ENCODE measurements around the gene RPS18. TPM values are rescaled to one million over a fixed set of nuclear protein-coding genes. Genes with fewer than 3 reads are reported as not detected.

Gene RPS18
- total and polyA plus RNA-seq, 2 of the 13 experiments (the other 11 are each of a cell fraction or from before 2014, with no cell fraction given) = 3,896 to 5,806 TPM

DNA sequence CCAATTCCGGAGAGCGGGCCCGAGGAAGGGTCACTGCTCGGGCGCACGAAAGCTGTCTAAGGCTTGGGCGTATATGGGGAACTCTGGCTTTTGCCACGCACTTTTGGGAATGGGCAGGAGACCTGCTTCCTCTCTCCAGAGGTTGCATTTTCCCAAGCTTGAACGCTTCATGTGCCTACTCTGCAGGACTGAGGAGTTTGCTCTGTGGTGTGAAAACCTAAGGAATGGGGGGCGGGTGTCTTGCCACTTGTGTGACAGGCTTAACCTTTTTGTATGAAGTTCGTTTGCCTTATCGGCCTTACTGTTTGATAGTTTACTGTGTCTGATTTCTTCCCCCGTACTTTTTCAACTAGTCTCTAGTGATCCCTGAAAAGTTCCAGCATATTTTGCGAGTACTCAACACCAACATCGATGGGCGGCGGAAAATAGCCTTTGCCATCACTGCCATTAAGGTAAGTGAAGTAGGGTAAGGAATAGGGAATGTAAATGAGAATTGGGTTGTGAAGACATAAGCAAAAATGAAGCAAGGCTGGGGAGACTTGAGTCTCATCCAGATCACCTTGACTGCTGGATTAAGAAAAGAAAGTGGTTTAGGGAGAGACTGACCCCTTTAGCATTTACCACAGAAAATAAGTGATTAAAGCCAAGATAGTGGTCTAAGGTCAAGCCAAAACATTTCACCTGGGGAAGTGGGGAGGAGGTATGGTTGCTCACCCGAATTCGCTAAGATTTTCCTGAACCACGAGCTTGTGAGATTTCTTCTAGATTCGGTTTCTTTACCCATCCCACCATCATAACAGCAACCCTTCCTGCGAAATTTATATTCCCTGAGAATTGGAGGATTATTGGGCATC lies 627 bp downstream of the RPS18 start (continued):
- TF ChIP-seq, protein P1, sequence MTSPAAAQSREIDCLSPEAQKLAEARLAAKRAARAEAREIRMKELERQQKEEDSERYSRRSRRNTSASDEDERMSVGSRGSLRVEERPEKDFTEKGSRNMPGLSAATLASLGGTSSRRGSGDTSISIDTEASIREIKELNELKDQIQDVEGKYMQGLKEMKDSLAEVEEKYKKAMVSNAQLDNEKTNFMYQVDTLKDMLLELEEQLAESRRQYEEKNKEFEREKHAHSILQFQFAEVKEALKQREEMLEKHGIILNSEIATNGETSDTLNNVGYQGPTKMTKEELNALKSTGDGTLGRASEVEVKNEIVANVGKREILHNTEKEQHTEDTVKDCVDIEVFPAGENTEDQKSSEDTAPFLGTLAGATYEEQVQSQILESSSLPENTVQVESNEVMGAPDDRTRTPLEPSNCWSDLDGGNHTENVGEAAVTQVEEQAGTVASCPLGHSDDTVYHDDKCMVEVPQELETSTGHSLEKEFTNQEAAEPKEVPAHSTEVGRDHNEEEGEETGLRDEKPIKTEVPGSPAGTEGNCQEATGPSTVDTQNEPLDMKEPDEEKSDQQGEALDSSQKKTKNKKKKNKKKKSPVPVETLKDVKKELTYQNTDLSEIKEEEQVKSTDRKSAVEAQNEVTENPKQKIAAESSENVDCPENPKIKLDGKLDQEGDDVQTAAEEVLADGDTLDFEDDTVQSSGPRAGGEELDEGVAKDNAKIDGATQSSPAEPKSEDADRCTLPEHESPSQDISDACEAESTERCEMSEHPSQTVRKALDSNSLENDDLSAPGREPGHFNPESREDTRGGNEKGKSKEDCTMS (CRISPR knock-in tag; conservative IDR thresholded peaks at IDR 0.05) = no peak
- TF ChIP-seq HOXD1 (CRISPR knock-in tag; IDR thresholded peaks at IDR 0.05) (no peak), MLLT10 (CRISPR knock-in tag; IDR thresholded peaks at IDR 0.05) (no peak), U2AF1 (optimal IDR thresholded peaks at IDR 0.05; ENCODE audit: low read depth, low read length) (no peak), AFF4 (CRISPR knock-in tag; IDR thresholded peaks at IDR 0.05) (no peak), IRX3 (CRISPR knock-in tag; IDR thresholded peaks at IDR 0.05; ENCODE audit: borderline replicate concordance, low read depth) (no peak), ZBTB3 (CRISPR knock-in tag; IDR thresholded peaks at IDR 0.05; ENCODE audit: borderline replicate concordance, low read depth) (no peak), FOXJ3 (CRISPR knock-in tag; IDR thresholded peaks at IDR 0.05; ENCODE audit: borderline replicate concordance) (no peak), ZSCAN20 (CRISPR knock-in tag; IDR thresholded peaks at IDR 0.05; ENCODE audit: borderline replicate concordance) (no peak), ZKSCAN8 (CRISPR knock-in tag; IDR thresholded peaks at IDR 0.05; ENCODE audit: borderline replicate concordance) (no peak), ZNF383 (CRISPR knock-in tag; IDR thresholded peaks at IDR 0.05; ENCODE audit: borderline replicate concordance) (0 out of 2 replicates have a peak, but pooled peaks have one; percentile 38)
- TF ChIP-seq, protein P2, sequence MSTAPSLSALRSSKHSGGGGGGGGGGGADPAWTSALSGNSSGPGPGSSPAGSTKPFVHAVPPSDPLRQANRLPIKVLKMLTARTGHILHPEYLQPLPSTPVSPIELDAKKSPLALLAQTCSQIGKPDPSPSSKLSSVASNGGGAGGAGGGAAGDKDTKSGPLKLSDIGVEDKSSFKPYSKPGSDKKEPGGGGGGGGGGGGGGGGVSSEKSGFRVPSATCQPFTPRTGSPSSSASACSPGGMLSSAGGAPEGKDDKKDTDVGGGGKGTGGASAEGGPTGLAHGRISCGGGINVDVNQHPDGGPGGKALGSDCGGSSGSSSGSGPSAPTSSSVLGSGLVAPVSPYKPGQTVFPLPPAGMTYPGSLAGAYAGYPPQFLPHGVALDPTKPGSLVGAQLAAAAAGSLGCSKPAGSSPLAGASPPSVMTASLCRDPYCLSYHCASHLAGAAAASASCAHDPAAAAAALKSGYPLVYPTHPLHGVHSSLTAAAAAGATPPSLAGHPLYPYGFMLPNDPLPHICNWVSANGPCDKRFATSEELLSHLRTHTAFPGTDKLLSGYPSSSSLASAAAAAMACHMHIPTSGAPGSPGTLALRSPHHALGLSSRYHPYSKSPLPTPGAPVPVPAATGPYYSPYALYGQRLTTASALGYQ (CRISPR knock-in tag; IDR thresholded peaks at IDR 0.05) = no peak
- TF ChIP-seq, protein P3, sequence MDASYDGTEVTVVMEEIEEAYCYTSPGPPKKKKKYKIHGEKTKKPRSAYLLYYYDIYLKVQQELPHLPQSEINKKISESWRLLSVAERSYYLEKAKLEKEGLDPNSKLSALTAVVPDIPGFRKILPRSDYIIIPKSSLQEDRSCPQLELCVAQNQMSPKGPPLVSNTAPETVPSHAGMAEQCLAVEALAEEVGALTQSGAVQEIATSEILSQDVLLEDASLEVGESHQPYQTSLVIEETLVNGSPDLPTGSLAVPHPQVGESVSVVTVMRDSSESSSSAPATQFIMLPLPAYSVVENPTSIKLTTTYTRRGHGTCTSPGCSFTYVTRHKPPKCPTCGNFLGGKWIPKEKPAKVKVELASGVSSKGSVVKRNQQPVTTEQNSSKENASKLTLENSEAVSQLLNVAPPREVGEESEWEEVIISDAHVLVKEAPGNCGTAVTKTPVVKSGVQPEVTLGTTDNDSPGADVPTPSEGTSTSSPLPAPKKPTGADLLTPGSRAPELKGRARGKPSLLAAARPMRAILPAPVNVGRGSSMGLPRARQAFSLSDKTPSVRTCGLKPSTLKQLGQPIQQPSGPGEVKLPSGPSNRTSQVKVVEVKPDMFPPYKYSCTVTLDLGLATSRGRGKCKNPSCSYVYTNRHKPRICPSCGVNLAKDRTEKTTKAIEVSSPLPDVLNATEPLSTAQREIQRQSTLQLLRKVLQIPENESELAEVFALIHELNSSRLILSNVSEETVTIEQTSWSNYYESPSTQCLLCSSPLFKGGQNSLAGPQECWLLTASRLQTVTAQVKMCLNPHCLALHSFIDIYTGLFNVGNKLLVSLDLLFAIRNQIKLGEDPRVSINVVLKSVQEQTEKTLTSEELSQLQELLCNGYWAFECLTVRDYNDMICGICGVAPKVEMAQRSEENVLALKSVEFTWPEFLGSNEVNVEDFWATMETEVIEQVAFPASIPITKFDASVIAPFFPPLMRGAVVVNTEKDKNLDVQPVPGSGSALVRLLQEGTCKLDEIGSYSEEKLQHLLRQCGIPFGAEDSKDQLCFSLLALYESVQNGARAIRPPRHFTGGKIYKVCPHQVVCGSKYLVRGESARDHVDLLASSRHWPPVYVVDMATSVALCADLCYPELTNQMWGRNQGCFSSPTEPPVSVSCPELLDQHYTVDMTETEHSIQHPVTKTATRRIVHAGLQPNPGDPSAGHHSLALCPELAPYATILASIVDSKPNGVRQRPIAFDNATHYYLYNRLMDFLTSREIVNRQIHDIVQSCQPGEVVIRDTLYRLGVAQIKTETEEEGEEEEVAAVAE (CRISPR knock-in tag; IDR thresholded peaks at IDR 0.05; ENCODE audit: borderline replicate concordance) = no peak

All from HepG2 (cell line).